Measurements from ENCODE around the gene CTRB2.
"Not testable (repeated sequence)": the region's sequence is repeated elsewhere in the genome, so short reads cannot be mapped to it uniquely, and the experiment has no call there.

CTRB2 gene

DNA sequence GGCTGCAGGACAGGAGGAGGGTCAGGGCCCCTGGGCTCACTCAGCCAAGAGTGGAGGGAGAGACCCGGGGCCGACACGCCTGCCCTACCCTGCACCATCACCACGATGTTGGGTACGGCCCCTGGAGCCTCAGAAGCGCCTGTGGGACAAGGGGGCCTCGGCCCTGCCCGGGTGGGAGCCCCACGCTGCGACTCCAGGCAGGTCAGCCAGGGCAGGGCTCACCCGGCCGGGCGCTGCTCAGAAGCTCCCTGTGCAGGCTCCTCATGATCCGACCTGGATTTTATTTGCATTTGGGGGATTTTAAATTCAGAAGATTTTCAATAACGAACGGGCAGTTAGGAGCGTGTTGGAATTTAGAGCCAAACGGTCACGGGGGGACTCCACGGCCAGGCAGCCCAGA lies 2.1 kb downstream of the CTRB2 start:
- not testable (repeated sequence) for DNase-seq

DNA sequence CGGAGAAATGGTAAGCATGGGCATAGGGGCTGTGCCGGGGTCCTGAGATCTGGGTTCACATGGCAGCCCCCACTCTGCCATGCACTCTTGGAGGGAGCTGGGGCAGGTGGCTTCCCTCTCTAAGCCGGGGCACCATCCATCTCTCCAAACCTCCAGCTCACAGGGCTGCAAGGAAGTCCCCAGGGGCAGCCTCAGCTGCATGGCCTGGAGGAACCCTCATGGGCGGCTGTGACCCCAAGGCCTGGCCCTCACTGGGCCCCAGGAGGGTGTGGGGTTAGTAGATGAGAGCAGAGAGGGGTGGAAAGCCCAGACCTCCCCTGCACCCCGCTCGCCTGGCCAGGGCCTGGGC lies 2.6 kb downstream of the CTRB2 start:
- no peak for DNase-seq

DNA sequence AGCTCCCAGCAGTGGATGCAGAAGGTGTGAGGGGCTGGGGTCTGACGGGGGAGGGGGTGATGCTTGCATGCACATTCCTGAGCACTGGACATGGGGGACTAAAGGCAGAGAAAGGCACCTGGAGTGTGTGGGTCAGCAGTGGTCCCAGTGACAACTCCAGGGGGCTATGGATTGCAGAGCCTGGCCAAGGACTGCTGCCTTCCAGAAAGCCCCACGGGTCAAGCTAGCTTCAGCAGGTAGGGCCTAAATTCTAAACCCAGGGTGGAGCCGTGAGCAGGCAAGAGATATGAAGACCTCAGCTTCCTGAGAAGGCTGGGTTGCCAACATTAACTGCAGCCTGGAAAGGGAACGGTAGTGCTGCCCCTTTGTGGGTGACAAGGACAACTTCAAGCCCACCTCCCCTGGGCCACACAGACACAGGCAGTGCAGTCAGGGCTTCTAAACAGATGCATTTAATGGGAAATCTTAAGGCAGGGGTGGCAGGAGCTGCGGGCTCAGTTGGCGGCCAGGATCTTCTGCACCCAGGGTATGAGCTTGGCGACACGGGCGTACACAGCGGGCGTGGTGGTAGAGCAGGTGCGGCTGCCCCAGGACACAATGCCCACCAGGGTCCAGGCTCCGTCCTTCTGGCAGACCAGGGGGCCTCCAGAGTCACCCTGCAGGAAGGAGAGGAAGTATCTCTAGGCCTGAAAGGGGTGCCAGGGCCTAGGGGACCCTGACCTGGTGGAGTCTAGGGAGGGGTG lies 3.1 kb downstream of the CTRB2 start:
- no peak for DNase-seq

DNA sequence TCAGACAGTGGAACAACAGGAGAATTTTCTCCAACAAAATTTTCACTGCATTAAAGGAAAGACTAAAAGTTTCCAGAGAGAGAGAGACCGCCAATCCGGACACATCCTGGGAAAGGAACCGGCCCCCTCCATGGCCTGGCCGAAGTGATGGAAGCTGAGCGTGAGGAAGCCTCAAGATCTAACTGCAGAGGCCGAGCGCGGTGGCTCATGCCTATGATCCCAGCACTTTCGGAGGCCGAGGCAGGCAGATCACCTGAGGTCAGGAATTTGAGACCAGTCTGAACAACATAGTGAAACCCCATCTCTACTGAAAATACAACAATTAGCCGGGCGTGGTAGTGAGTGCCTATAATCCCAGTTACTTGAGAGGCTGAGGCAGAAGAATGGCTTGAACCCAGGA lies 3.9 kb downstream of the CTRB2 start:
- no peak for DNase-seq

DNA sequence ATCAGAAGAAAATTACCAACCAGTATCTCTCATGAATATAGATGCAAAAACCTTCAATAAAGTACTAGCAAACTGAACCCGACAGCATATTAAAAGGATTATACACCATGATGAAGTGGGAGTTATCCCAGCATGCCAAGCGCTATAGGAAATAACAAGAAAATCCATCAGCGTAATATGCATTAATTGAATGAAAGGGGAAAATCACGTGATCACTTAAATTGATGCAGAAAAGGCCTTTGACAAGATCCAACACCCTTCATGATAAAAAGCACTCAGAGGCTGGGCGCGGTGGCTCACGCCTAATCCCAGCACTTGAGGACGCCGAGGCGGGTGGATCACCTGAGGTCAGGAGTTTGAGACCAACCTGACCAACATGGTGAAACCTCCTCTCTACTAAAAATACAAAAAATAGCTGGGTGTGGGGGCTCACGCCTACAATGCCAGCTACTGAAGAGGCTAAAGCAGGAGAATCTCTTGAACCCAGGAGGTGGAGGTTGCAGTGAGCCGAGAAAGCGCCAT lies 4.8 kb downstream of the CTRB2 start:
- no peak for DNase-seq

DNA sequence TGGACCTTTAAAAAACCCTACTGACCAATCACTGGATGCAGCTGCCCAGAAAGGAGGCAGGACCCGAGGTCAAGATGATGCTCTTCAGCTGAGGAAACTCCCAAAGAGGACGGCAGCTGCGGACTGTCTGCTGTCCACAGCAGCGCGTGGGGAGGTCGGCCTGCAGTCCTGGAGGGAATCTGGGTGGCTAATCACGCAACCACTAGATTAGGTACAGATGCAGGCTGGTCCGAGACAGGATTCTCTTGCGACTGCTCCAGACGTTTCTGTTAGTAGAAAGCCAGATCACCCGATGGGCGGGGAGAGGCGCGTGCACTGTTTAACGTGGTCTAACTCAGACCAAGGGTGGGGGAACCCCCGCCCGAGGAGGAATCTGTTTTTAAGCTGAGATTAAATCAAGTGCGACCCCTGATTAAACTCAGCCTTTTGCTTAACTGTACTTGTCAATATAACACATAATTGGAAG lies 8.8 kb downstream of the CTRB2 start:
- DNase-seq = peak; percentile 38

DNA sequence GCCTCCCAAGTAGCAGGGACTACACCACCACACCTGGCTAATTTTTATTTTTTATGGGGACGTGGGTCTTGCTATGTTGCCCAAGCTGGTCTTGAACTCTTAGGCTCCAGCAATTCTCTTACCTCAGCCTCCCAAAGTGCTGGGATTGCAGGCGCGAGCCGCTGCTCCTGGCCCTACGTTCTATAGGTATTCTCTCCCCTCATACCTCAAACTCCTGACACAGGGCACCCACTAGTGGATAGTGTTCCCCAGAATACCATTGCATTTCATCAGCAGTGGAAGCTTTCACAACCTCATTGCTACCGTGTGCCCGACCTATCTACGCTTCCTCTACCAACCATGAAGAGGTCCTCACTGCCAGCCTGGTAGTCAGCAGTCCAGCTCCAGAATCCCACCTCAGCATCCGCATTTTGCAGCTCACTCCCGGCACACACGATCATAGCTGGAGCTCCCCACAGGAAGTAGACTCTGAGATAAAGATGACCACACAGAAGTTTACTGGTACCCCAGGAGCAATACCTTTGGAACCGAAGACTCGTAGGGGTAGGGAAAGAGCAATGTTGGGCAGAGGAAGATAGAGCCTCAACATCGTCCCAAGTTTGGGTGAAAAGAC lies 9.3 kb downstream of the CTRB2 start:
- DNase-seq = no peak

DNA sequence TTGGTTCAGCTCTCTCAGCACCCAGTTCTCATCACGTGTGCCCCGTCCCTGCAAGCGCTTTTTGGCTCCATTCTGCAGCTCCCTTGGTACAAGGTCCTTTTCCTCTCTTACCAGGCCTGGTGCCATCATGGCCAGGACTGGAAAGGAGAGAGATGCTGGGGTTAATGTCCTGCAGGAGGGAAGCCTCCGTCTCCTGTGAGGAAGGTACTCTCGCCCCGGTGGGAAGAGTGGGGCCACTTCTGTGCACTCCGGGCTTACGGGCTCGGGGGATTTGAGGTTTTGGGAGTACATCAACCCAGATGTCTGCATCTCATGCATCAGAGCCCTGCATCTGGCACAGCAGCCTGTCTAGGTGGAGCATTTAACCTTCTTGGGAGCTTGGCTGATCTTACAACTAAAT lies 10.1 kb downstream of the CTRB2 start:
- no peak for DNase-seq

DNA sequence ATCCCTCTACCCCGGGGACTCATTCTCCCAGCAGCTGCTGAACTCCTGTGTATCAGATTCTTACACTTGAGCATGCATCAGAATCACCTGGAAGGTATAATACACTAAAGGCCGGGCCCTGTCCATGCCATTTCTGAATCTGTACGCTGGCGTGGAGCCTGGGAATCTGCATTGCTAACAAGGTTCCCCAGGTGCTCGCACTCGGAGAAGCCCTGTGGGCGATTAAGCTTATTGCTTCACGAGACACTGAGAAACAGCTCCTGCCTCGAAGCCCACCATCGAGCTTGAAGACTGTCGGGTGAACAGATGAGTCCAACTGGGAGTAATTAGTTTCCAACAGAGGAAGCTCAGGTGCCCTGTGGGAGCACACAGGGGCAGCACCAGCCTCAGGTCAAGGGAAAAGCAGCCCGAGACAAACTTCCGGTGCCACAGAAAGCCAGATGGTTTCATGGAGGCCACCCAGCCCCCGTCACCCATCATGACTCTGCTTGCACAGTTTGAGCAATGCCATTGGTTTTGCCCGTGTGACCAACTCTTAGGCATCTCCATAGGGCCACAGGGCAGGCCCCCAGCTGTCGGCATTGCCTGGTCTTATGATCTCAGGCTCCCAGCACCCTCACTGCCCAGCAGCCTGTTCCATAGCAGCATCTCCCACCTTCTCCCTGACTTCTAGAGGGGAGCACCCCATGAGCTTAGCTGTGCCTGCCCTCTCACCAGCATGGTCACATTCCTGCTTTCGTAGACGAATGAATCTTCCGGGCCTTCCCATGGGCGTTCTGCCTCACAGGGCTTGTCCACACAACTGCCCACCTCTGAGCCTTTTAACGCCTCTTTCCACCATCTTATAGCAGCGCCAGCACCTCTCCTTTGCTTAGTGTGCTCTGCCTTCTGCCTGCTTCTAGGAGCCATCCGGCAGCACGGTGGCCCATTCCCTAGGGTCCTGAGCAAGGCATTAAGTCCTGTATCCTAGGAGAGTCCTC lies 10.9 kb downstream of the CTRB2 start:
- no peak for DNase-seq

DNA sequence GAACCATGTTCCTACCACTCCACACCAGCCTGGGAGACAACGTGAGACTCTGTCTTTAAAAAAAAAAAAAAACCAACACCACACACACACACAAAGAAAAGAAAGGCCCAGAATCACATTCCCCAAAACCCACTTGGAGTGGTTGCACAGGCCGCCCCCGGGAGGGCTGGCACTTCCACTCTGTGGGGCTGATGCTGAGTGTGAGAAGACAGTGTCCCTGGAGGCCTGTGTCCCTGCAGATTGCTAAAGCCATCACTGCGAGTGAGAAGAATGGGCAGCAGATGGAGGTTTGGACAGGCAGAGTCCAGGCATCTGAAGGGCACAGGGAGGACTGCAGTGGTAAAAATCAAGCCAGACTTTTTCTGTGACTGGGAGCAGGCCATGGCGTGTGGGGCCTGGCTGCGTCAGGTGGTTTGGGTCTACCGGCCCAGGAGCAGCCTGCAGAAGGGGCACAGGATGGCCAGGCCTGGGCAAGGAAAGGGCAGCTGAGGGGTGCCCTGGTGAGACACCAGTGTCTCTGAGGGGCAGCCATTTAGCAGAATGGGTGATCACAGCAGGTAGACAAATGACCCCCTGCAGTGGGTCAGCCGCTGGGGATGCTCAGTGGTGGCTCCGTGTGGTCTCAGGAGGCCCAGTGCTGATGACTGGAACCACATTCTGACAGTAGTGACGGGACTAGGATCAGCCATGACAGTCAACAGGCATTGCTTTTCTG lies 13.1 kb downstream of the CTRB2 start:
- no peak for DNase-seq

DNA sequence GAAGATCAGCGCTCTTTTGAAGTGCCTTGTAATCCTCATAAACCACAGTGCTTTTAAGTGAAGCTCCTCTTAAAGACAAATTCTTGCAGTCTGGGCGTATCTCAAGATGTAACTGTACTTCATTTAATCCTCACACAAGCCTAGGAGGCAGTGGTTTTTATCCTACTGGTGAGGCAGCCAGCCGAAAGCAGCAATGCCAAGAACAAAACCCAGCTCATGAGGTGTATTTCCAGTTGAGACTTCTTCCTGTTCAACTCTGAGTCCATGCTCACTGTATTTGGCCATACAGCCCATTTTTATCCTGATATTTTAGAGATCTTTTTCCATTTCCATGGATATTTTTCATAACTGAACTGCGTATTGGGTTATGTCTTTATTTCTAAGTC lies 13.7 kb downstream of the CTRB2 start:
- no peak for DNase-seq

DNA sequence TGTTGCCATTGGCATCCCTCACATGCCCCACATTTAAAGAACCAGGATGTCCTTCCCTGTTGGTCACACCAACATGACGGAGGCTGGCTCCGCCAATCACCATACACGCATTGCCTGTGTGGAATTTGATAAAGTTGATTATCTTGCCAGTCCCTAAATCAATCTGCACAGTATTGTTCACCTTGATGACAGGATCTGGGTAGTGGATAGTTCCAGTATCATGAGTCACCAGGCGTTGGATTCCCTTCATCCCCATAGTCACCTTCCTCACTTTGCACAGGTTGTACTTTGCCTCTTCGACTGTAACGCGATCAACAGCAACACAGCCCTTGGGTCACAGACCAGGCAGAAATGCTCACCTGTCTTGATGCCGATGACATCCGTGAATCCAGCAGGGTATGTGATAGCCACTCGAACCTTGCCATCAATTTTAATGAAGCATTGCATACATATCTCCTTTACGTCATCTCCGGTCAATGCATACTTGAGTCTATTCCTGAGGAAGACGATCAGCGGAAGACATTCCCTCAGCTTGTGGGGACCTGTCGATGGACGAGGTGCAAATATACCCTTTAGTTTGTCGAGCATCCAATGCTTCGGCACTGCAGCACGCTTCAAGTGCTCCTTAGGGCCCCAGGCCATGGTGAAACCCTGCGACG lies 14.2 kb downstream of the CTRB2 start:
- DNase-seq = no peak

DNA sequence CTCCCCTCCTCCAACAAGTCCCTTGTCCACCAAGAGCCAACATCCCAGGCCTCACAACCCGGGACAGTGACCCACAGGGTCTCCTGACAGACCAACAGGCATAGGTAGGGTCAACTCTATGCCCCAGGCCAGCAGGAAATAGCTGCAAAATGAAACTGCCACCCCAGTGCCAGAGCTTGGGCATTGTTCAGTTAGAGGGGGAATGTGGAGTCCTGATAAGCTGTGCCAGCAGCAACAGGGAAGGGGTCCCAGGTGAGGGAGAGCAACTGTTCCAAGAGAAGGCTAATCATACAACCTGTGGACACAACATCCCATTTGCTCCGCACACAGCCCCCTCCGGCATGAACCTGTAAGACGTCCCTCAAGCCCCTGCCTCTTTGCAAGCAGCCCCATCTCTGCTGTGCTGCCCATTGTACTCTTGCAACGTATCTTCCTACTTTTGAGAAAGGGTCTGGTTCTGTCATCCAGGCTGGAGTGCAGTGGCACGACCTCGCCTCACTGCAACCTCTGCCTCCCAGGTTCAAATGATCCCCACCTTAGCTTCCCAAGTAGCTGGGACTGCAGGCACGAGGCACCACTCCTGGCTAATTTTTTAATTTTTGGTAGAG lies 17.2 kb downstream of the CTRB2 start:
- no peak for DNase-seq

DNA sequence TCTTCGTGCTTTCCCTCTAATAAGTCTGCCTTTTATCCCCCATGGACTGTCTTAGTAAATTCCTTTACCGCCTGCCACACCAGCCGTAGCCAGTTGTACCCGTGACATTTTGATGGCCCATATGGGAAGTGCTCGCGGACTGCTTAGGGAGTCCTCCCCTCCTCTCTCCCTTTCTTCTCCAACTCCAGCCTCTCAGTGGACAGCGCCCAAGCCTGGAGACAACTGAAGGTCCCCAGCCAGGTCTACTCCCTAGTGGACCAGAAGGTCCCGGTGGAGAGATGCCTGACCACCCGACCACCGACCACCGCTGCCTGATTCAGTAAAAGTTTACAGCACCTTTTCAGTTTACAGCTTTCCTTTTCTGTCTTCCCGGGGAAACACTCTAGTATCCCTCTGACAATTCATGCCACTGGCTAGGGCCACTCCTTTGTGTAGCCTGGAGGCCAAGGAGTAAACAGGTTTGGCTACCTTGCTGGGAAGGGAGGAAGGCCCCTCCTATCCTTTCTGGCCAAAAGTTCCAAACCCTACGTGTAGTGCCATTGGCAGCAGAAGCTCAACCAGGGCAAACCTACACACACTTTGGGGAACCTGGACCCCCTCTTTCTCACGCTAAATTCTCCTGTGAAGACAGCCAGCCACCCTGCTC lies 18.0 kb downstream of the CTRB2 start:
- no peak for DNase-seq

DNA sequence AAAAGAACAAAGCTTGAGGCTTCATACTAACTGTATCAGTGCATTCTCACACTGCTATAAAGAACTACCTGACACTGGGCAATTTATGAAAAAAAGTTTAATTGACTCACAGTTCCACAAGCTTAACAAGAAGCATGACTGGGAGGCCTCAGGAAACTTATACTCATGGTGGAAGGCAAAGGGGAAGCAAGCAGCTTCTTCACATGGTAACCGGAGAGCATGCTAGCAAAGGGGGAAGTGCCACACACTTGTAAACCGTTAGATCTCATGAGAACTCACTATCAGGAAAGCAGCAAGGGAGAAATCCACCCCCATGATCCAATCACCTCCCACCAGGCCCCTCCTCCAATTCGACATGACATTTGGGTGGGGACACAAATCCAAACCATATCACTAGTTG lies 25.3 kb downstream of the CTRB2 start:
- DNase-seq = no peak

DNA sequence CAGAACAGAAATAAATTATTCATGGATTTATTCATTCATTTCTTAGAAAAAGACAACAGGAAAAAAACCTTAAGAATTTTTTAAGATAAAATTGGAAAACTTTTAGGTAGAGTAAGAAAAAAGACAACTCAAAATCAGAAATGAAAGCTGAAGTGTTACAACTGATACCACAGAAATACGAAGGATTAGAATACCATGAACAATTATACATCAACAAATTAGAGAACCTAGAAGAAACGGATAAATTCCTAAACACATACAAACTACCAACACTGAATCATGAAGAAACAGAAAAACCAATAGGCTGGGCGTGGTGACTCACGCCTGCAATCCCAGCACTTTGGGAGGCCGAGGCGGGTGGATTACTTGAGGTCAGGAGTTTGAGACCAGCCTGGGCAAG lies 27.8 kb downstream of the CTRB2 start:
- DNase-seq = no peak

DNA sequence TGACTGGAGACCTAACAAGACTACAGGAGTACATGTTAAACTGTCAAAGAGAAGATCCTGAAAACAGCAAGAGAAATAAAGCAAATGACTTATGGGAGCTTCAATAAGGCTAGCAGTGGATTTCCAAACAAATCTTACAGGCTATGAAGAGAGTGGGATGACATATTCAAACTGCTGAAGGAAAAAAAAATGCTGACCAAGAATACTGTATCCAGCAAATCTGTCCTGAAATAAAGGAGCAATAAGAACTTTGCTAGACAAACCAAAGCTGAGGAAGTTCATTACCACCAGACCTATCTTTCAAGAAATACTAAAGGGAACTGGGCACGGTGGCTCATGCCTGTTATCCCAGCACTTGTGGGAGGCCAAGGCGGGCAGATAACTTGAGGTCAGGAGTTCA lies 30.0 kb downstream of the CTRB2 start:
- DNase-seq = no peak

DNA sequence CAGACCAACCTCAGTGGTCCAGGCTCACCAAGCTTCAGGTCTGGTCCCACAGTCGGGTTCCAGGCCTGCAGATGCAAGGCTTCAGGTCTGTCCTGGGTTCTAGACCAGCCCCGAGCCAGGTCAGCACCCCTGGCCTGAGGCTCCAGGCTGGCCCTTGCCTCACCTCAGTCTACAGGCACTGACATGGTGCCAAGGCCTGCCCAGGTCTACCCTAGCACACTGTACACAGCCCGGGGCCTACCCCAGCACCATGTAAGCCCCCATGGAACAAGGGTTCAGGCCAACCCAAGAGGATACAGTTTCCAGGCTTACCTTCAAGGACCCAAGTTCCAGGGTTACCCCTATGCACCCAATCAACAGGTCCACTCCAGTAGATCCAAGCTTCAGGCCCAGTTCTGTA lies 31.9 kb downstream of the CTRB2 start:
- DNase-seq = no peak

DNA sequence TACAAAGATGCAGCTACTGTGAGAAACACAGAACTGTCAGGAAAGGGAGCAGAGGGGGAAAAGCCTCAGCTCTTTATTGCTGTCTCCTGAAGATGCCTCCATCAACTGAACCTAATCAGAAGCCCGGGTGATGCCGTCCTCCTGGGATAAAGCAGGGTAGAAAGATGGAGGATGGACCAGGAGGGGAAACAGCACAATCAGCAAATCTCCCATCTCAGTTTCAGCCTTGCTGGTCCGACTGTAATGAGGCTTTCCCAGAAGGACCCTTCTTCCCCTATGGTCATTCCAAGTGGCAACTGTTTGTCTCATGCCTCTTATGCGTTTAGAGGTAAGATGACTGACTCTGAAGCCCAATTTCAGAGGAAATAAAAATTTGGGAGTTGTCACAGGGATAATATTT lies 34.4 kb downstream of the CTRB2 start:
- no peak for DNase-seq

DNA sequence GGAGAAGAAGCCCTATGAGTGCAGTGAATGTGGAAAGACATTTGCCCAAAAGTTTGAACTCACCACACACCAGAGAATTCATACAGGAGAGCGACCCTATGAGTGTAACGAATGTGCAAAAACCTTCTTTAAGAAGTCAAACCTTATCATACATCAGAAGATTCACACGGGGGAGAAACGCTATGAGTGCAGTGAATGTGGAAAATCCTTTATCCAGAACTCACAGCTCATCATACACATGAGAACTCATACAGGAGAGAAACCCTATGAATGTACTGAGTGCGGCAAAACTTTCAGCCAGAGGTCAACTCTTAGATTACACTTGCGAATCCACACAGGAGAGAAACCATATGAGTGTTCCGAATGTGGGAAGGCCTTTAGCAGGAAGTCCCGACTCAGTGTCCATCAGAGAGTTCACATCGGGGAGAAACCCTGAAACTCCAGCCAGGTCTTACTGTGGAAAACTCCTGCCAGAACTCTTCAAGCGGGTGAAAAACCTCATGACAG lies 37.0 kb downstream of the CTRB2 start:
- DNase-seq = no peak

DNA sequence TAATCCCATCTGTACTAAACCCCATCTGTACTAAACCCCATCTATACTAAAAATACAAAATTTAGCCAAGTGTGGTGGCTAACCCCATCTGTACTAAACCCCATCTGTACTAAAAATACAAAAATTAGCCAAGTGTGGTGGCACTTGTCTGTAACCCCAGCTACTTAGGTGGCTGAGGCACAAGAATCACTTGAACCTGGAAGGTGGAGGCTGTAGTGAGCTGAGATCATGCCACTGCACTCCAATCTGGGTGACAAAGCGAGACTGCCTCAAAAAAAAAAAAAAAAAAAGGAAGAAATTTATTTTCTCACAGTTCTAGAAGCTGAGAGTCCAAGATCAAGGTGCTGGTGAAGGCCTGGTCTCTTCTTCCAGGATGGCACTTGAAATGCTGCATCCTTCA lies 46.6 kb downstream of the CTRB2 start:
- DNase-seq = no peak
